GM19035 (cell line): ENCODE measurements around the gene SMKR1.
"Not testable (repeated sequence)": the region's sequence is repeated elsewhere in the genome, so short reads cannot be mapped to it uniquely, and the experiment has no call there.

ENCODE experiments used
- ATAC-seq: cut with Tn5 transposase; IDR thresholded peaks from one replicate; pipeline ENCODE4 v1.9.1; 2021; ENCODE audit not compliant: unreplicated experiment

Gene SMKR1

GRCh38 chr7:129524405-129524804 is 22.1 kb downstream of the SMKR1 start:
- ATAC-seq, result not testable (repeated sequence)

- ATAC-seq, result no peak
Observed at GRCh38 chr7:129525225-129525862, 23.0 kb downstream of the SMKR1 start.

- ATAC-seq, result no peak
Observed at GRCh38 chr7:129529643-129530042, 27.3 kb downstream of the SMKR1 start.

GRCh38 chr7:129530795-129531391 is 28.6 kb downstream of the SMKR1 start:
- ATAC-seq, result no peak

- no peak for ATAC-seq
Observed at GRCh38 chr7:129531721-129532120, 29.4 kb downstream of the SMKR1 start.

GRCh38 chr7:129532375-129532774 is 30.0 kb downstream of the SMKR1 start:
- no peak for ATAC-seq

GRCh38 chr7:129534558-129535274 is 32.4 kb downstream of the SMKR1 start:
- ATAC-seq, result not testable (repeated sequence)

GRCh38 chr7:129535896-129536295 is 33.6 kb downstream of the SMKR1 start:
- ATAC-seq, result no peak

- no peak for ATAC-seq
Observed at GRCh38 chr7:129536323-129536722, 34.0 kb downstream of the SMKR1 start.

GRCh38 chr7:129538790-129539189 is 36.5 kb downstream of the SMKR1 start:
- ATAC-seq, result no peak

- ATAC-seq, result no peak
Observed at GRCh38 chr7:129540340-129540739, 38.0 kb downstream of the SMKR1 start.

GRCh38 chr7:129544700-129545099 is 42.4 kb downstream of the SMKR1 start:
- ATAC-seq, result no peak

GRCh38 chr7:129550693-129551360 is 48.5 kb downstream of the SMKR1 start:
- ATAC-seq, result no peak

- no peak for ATAC-seq
Observed at GRCh38 chr7:129553899-129554461, 51.6 kb downstream of the SMKR1 start.

GRCh38 chr7:129556607-129557133 is 54.3 kb downstream of the SMKR1 start:
- no peak for ATAC-seq

GRCh38 chr7:129557686-129558481 is 55.6 kb downstream of the SMKR1 start:
- no peak for ATAC-seq

GRCh38 chr7:129559564-129559963 is 57.2 kb downstream of the SMKR1 start:
- ATAC-seq, result no peak

GRCh38 chr7:129560831-129561230 is 58.5 kb downstream of the SMKR1 start:
- ATAC-seq, result no peak

- no peak for ATAC-seq
Observed at GRCh38 chr7:129561677-129562359, 59.5 kb downstream of the SMKR1 start.
